ENCODE measurements around the gene PKDCC.

The PKDCC gene

DNA sequence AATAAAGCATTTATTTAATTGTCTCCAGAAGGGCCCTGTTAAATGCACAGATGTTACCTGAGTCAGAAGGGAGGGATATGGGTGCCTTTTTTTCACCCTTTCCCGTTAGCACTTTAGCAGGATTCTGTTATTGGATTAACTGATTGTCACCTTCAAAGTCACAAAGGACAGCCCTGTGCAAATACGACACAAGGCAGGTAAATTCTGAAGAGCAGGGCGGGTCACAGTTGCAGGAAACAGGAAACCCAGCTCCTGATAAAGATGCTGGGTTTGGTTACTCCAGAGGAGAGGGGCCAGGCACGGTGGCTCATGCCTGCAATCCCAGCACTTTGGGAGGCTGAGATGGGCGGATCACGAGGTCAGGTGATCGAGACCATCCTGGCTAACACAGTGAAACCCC is 11.4 kb upstream of the PKDCC start:
- DNase-seq (ENCODE audit: low read depth): no peak
- no peak overlapping the region for H3K4me3 ChIP-seq (ENCODE audit: low read depth, low read length)
- TF ChIP-seq, protein P1, sequence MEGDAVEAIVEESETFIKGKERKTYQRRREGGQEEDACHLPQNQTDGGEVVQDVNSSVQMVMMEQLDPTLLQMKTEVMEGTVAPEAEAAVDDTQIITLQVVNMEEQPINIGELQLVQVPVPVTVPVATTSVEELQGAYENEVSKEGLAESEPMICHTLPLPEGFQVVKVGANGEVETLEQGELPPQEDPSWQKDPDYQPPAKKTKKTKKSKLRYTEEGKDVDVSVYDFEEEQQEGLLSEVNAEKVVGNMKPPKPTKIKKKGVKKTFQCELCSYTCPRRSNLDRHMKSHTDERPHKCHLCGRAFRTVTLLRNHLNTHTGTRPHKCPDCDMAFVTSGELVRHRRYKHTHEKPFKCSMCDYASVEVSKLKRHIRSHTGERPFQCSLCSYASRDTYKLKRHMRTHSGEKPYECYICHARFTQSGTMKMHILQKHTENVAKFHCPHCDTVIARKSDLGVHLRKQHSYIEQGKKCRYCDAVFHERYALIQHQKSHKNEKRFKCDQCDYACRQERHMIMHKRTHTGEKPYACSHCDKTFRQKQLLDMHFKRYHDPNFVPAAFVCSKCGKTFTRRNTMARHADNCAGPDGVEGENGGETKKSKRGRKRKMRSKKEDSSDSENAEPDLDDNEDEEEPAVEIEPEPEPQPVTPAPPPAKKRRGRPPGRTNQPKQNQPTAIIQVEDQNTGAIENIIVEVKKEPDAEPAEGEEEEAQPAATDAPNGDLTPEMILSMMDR (IDR thresholded peaks at IDR 0.05; ENCODE audit: insufficient read depth, low read depth, low read length, missing control alignments): no peak

DNA sequence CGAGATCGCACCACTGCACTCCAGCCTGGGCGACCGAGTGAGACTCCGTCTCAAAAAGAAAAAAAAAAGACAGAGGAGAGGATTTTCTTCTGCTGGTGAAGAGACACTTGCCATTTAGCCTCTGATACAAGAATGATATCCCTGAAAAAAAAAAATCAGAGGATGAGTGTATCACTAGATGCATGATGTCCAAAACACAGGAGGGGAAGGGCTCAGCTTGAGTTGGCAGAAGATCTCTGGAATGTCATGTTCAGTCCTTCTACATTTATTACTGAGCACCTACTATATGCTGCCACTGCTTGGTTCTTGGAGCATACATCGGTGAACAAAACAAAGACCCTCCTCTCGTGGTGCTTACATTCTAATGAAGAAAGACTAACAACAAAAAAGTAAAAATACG is 10.9 kb upstream of the PKDCC start:
- no peak overlapping the region for H3K4me3 ChIP-seq (ENCODE audit: low read depth, low read length)
- no peak for DNase-seq (ENCODE audit: low read depth)
- TF ChIP-seq, protein P1 (IDR thresholded peaks at IDR 0.05; ENCODE audit: insufficient read depth, low read depth, low read length, missing control alignments): no peak

GRCh38 chr2:42040643-42041278 is 7.1 kb upstream of the PKDCC start:
- H3K4me3 ChIP-seq (ENCODE audit: low read depth, low read length): no peak overlapping the region
- TF ChIP-seq, protein P1 (IDR thresholded peaks at IDR 0.05; ENCODE audit: insufficient read depth, low read depth, low read length, missing control alignments): no peak
- DNase-seq (ENCODE audit: low read depth): no peak

GRCh38 chr2:42041377-42042127 is 6.3 kb upstream of the PKDCC start:
- DNase-seq (ENCODE audit: low read depth): no peak
- no peak overlapping the region for H3K4me3 ChIP-seq (ENCODE audit: low read depth, low read length)
- TF ChIP-seq, protein P1 (IDR thresholded peaks at IDR 0.05; ENCODE audit: insufficient read depth, low read depth, low read length, missing control alignments): no peak

GRCh38 chr2:42042631-42043355 is 5.0 kb upstream of the PKDCC start:
- TF ChIP-seq, protein P1 (IDR thresholded peaks at IDR 0.05; ENCODE audit: insufficient read depth, low read depth, low read length, missing control alignments): no peak
- H3K4me3 ChIP-seq (ENCODE audit: low read depth, low read length): no peak overlapping the region
- no peak for DNase-seq (ENCODE audit: low read depth)

DNA sequence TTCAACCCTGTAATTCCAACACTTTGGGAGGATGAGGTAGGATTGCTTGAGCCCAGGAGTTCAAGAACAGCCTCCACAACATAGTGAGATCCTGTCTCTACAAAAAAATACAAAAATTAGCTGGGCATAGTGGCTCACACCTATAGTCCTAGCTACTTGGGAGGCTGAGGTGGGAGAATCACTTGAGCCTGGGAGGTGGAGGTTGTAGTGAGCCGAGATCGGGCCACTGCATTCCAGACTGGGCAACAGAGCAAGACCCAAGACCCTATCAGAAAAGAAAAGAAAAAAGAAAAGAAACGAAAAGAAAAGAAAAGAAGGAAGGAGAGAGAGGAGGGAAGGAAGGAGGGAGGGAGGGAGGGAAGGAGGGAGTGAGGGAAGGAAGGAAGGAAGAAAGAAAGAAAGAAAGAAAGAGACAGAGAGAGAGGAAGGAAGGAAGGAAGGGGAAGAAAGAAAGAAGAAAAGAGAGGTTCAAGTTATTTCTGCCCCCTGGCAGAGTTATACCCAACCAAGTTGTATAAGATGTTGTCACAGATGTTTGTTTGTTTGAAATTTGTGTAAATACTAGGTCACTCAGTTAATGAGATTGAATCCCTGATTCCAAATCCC is 3.9 kb upstream of the PKDCC start:
- no peak for DNase-seq (ENCODE audit: low read depth)

More for the DNA sequence above, 3.9 kb upstream of the PKDCC start:
- H3K4me3 ChIP-seq (ENCODE audit: low read depth, low read length): no peak overlapping the region
- TF ChIP-seq, protein P1 (IDR thresholded peaks at IDR 0.05; ENCODE audit: insufficient read depth, low read depth, low read length, missing control alignments): no peak
